HepG2 (cell line): ENCODE data around the gene CIT.

Experiments used
- GRHL1 ChIP-seq: sonication (generic); formaldehyde crosslinking; conservative IDR thresholded peaks from 2 replicates; pipeline ENCODE4 v1.8.0; 2022; ENCODE audit warnings: missing genetic modification reagents
- HDAC2 ChIP-seq: sonication (generic); formaldehyde crosslinking; IDR thresholded peaks from 2 replicates; pipeline ENCODE4 v1.4.0; 2020; ENCODE audit warnings: missing genetic modification reagents
- HMG20A ChIP-seq: IDR thresholded peaks from 2 replicates; pipeline ENCODE4 v1.6.1; 2016; ENCODE audit warnings: borderline replicate concordance
- PREB ChIP-seq: sonication (generic); formaldehyde crosslinking; IDR thresholded peaks from 2 replicates; pipeline ENCODE4 v1.4.0; 2020; ENCODE audit warnings: missing genetic modification reagents
- SUZ12 ChIP-seq: fragments of 150-350 bp; IDR thresholded peaks from 2 replicates; pipeline ENCODE4 v1.6.1; 2014; ENCODE audit warnings: low read depth, low read length
- TAF15 ChIP-seq: fragments of 200-400 bp; formaldehyde crosslinking; IDR thresholded peaks from one replicate; pipeline ENCODE4 v1.6.1; 2018; ENCODE audit warnings: mild to moderate bottlenecking, low read depth, low read length; ENCODE audit not compliant: poor library complexity, severe bottlenecking
- TEAD2 ChIP-seq: sonication (generic); formaldehyde crosslinking; IDR thresholded peaks from 2 replicates; pipeline ENCODE4 v1.9.0; 2021; ENCODE audit warnings: missing genetic modification reagents
- WIZ ChIP-seq: sonication (generic); formaldehyde crosslinking; IDR thresholded peaks from 2 replicates; pipeline ENCODE4 v1.5.1; 2020; ENCODE audit warnings: mild to moderate bottlenecking, missing genetic modification reagents
- ZNF260 ChIP-seq: sonication (generic); formaldehyde crosslinking; IDR thresholded peaks from 2 replicates; pipeline ENCODE4 v1.4.0; 2020; ENCODE audit warnings: missing genetic modification reagents, low read depth, mild to moderate bottlenecking, borderline replicate concordance
- ZNF263 ChIP-seq: sonication (generic); formaldehyde crosslinking; IDR thresholded peaks from 2 replicates; pipeline ENCODE4 v1.4.0; 2020; ENCODE audit warnings: missing genetic modification reagents
- ZNF275 ChIP-seq: sonication (generic); formaldehyde crosslinking; IDR thresholded peaks from 2 replicates; pipeline ENCODE4 v1.8.0; 2022; ENCODE audit warnings: missing genetic modification reagents, mild to moderate bottlenecking, inconsistent platforms, borderline replicate concordance
- ZNF318 ChIP-seq: sonication (generic); formaldehyde crosslinking; IDR thresholded peaks from 2 replicates; pipeline ENCODE4 v1.4.0; 2020; ENCODE audit warnings: mild to moderate bottlenecking, missing genetic modification reagents
- TF ChIP-seq, protein P1 (sequence below): sonication (generic); formaldehyde crosslinking; IDR thresholded peaks from 2 replicates; pipeline ENCODE4 v1.5.0; 2020; ENCODE audit warnings: mild to moderate bottlenecking, missing genetic modification reagents, moderate library complexity
- TF ChIP-seq, protein P2 (sequence below): fragments of 450-650 bp; IDR thresholded peaks from 2 replicates; pipeline ENCODE4 v1.6.1; 2017; ENCODE audit warnings: mild to moderate bottlenecking

DNA sequence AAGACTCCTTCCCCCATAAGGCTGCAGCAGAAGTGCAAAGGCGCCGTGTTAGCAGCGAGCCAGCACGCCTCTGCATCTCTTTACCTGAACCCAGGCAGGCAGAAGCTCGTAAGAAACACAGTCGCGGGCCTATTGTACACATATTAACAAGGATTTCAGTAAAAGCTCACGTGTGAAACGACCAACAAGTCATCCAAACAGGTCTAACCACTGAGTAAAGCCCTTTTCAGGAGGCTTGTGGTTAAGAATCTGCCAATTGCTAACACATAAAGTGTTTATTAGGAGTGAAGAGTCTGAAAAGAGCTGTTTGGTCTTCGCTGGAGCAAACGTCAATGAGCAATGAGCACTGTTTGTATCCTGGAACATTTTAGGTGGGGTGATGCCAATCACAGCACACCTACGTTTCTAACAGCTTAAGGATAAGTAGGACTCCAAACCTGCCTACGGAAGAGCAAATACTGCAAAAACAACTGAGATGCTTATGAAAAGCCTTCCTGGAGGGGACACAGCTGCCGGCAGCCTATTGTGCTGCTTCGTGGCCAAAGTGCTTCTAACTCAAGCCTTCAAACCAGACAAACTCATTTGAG lies 166.1 kb downstream of the CIT start:
- TF ChIP-seq, protein P1, sequence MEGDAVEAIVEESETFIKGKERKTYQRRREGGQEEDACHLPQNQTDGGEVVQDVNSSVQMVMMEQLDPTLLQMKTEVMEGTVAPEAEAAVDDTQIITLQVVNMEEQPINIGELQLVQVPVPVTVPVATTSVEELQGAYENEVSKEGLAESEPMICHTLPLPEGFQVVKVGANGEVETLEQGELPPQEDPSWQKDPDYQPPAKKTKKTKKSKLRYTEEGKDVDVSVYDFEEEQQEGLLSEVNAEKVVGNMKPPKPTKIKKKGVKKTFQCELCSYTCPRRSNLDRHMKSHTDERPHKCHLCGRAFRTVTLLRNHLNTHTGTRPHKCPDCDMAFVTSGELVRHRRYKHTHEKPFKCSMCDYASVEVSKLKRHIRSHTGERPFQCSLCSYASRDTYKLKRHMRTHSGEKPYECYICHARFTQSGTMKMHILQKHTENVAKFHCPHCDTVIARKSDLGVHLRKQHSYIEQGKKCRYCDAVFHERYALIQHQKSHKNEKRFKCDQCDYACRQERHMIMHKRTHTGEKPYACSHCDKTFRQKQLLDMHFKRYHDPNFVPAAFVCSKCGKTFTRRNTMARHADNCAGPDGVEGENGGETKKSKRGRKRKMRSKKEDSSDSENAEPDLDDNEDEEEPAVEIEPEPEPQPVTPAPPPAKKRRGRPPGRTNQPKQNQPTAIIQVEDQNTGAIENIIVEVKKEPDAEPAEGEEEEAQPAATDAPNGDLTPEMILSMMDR (CRISPR knock-in tag): no peak
- TF ChIP-seq TEAD2 (CRISPR knock-in tag) (no peak), ZNF260 (CRISPR knock-in tag) (no peak), TAF15 (no peak), ZNF263 (CRISPR knock-in tag) (no peak), ZNF318 (CRISPR knock-in tag) (no peak), WIZ (no peak), SUZ12 (no peak), HDAC2 (CRISPR knock-in tag) (no peak), HMG20A (CRISPR knock-in tag) (no peak), GRHL1 (CRISPR knock-in tag) (no peak), PREB (CRISPR knock-in tag) (no peak), ZNF275 (CRISPR knock-in tag) (no peak)
- TF ChIP-seq, protein P2, sequence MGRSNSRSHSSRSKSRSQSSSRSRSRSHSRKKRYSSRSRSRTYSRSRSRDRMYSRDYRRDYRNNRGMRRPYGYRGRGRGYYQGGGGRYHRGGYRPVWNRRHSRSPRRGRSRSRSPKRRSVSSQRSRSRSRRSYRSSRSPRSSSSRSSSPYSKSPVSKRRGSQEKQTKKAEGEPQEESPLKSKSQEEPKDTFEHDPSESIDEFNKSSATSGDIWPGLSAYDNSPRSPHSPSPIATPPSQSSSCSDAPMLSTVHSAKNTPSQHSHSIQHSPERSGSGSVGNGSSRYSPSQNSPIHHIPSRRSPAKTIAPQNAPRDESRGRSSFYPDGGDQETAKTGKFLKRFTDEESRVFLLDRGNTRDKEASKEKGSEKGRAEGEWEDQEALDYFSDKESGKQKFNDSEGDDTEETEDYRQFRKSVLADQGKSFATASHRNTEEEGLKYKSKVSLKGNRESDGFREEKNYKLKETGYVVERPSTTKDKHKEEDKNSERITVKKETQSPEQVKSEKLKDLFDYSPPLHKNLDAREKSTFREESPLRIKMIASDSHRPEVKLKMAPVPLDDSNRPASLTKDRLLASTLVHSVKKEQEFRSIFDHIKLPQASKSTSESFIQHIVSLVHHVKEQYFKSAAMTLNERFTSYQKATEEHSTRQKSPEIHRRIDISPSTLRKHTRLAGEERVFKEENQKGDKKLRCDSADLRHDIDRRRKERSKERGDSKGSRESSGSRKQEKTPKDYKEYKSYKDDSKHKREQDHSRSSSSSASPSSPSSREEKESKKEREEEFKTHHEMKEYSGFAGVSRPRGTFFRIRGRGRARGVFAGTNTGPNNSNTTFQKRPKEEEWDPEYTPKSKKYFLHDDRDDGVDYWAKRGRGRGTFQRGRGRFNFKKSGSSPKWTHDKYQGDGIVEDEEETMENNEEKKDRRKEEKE: no peak
